HepG2 (cell line): ENCODE measurements around the gene LRRC3. TPM values are rescaled to one million over a fixed set of nuclear protein-coding genes. Genes with fewer than 3 reads are reported as not detected.

Experiments
- ARNT2 ChIP-seq: sonication (generic); formaldehyde crosslinking; IDR thresholded peaks from 2 replicates; pipeline ENCODE4 v1.8.0; 2022; ENCODE audit warnings: mild to moderate bottlenecking, low read depth, missing genetic modification reagents, moderate library complexity
- BCL3 ChIP-seq: sonication (generic); formaldehyde crosslinking; IDR thresholded peaks from 2 replicates; pipeline ENCODE4 v1.5.1; 2020; ENCODE audit warnings: mild to moderate bottlenecking, missing genetic modification reagents, moderate library complexity
- CCDC6 ChIP-seq: sonication (generic); formaldehyde crosslinking; IDR thresholded peaks from 2 replicates; pipeline ENCODE4 v1.8.1; 2022; ENCODE audit warnings: mild to moderate bottlenecking, missing genetic modification reagents, moderate library complexity
- EEA1 ChIP-seq: sonication (generic); formaldehyde crosslinking; IDR thresholded peaks from 2 replicates; pipeline ENCODE4 v1.5.1; 2020; ENCODE audit warnings: mild to moderate bottlenecking, missing genetic modification reagents, borderline replicate concordance
- ELF4 ChIP-seq: sonication (generic); formaldehyde crosslinking; IDR thresholded peaks from 2 replicates; pipeline ENCODE4 v1.5.0; 2020; ENCODE audit warnings: missing genetic modification reagents, mild to moderate bottlenecking, moderate library complexity, borderline replicate concordance
- ETS1 ChIP-seq: sonication (generic); formaldehyde crosslinking; IDR thresholded peaks from 2 replicates; pipeline ENCODE4 v1.4.0; 2020; ENCODE audit warnings: missing genetic modification reagents
- FOSL2 ChIP-seq: sonication (generic); formaldehyde crosslinking; IDR thresholded peaks from 2 replicates; pipeline ENCODE4 v1.4.0; 2020; ENCODE audit warnings: missing genetic modification reagents
- HCFC1 ChIP-seq: fragments of 150-350 bp; IDR thresholded peaks from 2 replicates; pipeline ENCODE4 v1.6.1; 2014; ENCODE audit warnings: low read depth, low read length
- JUND ChIP-seq: sonication (generic); formaldehyde crosslinking; IDR thresholded peaks from 2 replicates; pipeline ENCODE4 v1.8.0; 2022; ENCODE audit warnings: mild to moderate bottlenecking, missing genetic modification reagents
- ONECUT2 ChIP-seq: sonication (generic); formaldehyde crosslinking; IDR thresholded peaks from 2 replicates; pipeline ENCODE4 v1.4.0; 2020; ENCODE audit warnings: missing genetic modification reagents
- PBX2 ChIP-seq: IDR thresholded peaks from 2 replicates; pipeline ENCODE4 v1.6.1; 2016; ENCODE audit warnings: control low read depth
- PHB2 ChIP-seq: fragments of 450-650 bp; IDR thresholded peaks from 2 replicates; pipeline ENCODE4 v1.6.1; 2018; ENCODE audit not compliant: partially characterized antibody
- RARG ChIP-seq: sonication (generic); formaldehyde crosslinking; IDR thresholded peaks from 2 replicates; pipeline ENCODE4 v1.4.0; 2020; ENCODE audit warnings: low read depth, mild to moderate bottlenecking, missing genetic modification reagents
- STAT5B ChIP-seq: sonication (generic); formaldehyde crosslinking; IDR thresholded peaks from 2 replicates; pipeline ENCODE4 v1.4.0; 2020; ENCODE audit warnings: missing genetic modification reagents
- TGIF2 ChIP-seq: IDR thresholded peaks from 2 replicates; pipeline ENCODE4 v1.6.1; 2016; ENCODE audit warnings: control low read depth, missing compliant biosample characterization
- THAP8 ChIP-seq: sonication (generic); formaldehyde crosslinking; IDR thresholded peaks from 2 replicates; pipeline ENCODE4 v1.5.1; 2020; ENCODE audit warnings: missing genetic modification reagents, mild to moderate bottlenecking, borderline replicate concordance
- ZNF205 ChIP-seq: IDR thresholded peaks from 2 replicates; pipeline ENCODE4 v1.6.1; 2018; ENCODE audit warnings: missing biosample characterization, missing genetic modification reagents
- ZNF383 ChIP-seq: sonication (generic); formaldehyde crosslinking; IDR thresholded peaks from 2 replicates; pipeline ENCODE4 v1.4.0; 2020; ENCODE audit warnings: missing genetic modification reagents, mild to moderate bottlenecking, borderline replicate concordance
- ZNF503 ChIP-seq: sonication (generic); formaldehyde crosslinking; IDR thresholded peaks from 2 replicates; pipeline ENCODE4 v1.4.0; 2020; ENCODE audit warnings: missing genetic modification reagents
- ZNF558 ChIP-seq: sonication (generic); formaldehyde crosslinking; IDR thresholded peaks from 2 replicates; pipeline ENCODE4 v1.9.0; 2022; ENCODE audit warnings: mild to moderate bottlenecking, missing genetic modification reagents, borderline replicate concordance
- ZNF616 ChIP-seq: sonication (generic); formaldehyde crosslinking; IDR thresholded peaks from 2 replicates; pipeline ENCODE4 v1.5.0; 2020; ENCODE audit warnings: low read depth, mild to moderate bottlenecking, missing genetic modification reagents
- ZNF619 ChIP-seq: sonication (generic); formaldehyde crosslinking; IDR thresholded peaks from 2 replicates; pipeline ENCODE4 v1.4.0; 2020; ENCODE audit warnings: mild to moderate bottlenecking, missing genetic modification reagents
- ZNF720 ChIP-seq: sonication (generic); formaldehyde crosslinking; IDR thresholded peaks from 2 replicates; pipeline ENCODE4 v1.4.0; 2020; ENCODE audit warnings: missing genetic modification reagents
- ZNF790 ChIP-seq: sonication (generic); formaldehyde crosslinking; IDR thresholded peaks from 2 replicates; pipeline ENCODE4 v1.8.0; 2022; ENCODE audit warnings: missing genetic modification reagents, mild to moderate bottlenecking, borderline replicate concordance
- ZNF883 ChIP-seq: sonication (generic); formaldehyde crosslinking; IDR thresholded peaks from 2 replicates; pipeline ENCODE4 v1.5.1; 2020; ENCODE audit warnings: mild to moderate bottlenecking, missing genetic modification reagents; ENCODE audit errors: not compliant biosample characterization
- polyA plus RNA-seq, 8 experiments: library from polyadenylated mRNA; depleted of rRNA in 3 of 8; stranded (reverse) in 7 of 8; unstranded in 1 of 8; fragments of >200 nt; fragmentation: Illumina TruSeq in 4 of 8; extraction: Trizol in 4 of 8; gene quantifications; 2 replicates each; pipeline versions ENCODE4 v1.2.1 to v1.2.3, GENCODE V29; 2011 to 2016; ENCODE audit warnings: low read depth in 4 of 8, missing spikeins in 1 of 8, mixed read lengths in 1 of 8; ENCODE audit not compliant: insufficient read depth in 1 of 8
- total RNA-seq, 5 experiments: library from RNA; depleted of rRNA; stranded (reverse); fragments of >200 nt; fragmentation: Illumina TruSeq; extraction: Trizol; gene quantifications; 2 replicates each; pipeline ENCODE4 v1.2.3, GENCODE V29; 2016; ENCODE audit warnings: low read depth in 1 of 5

Gene LRRC3
- total and polyA plus RNA-seq, 2 of the 13 experiments (the other 11 are each of a cell fraction or from before 2014, with no cell fraction given) = 4.8 to 16.5 TPM

GRCh38 chr21:44498280-44499210, 43.2 kb downstream of the LRRC3 start (continued):
- TF ChIP-seq THAP8 (no peak), ZNF619 (no peak; the same call in 1 of the 2 replicates), FOSL2 (CRISPR knock-in tag) (no peak), RARG (CRISPR knock-in tag) (no peak), JUND (no peak), TGIF2 (CRISPR knock-in tag) (no peak), CCDC6 (CRISPR knock-in tag) (0 out of 2 replicates have a peak, but pooled peaks have one; percentile 46), ETS1 (CRISPR knock-in tag) (no peak), ZNF790 (CRISPR knock-in tag) (no peak), ZNF883 (CRISPR knock-in tag) (no peak), ARNT2 (CRISPR knock-in tag) (no peak), ZNF558 (0 out of 2 replicates have a peak, but pooled peaks have one; percentile 42), ZNF720 (CRISPR knock-in tag) (no peak), ZNF205 (CRISPR knock-in tag) (no peak), PHB2 (no peak), PBX2 (CRISPR knock-in tag) (no peak), ZNF616 (no peak), EEA1 (CRISPR knock-in tag) (no peak), ZNF503 (CRISPR knock-in tag) (no peak), ELF4 (CRISPR knock-in tag) (no peak), ZNF383 (CRISPR knock-in tag) (no peak), STAT5B (CRISPR knock-in tag) (no peak), BCL3 (CRISPR knock-in tag) (no peak), HCFC1 (no peak), ONECUT2 (CRISPR knock-in tag) (no peak)
